Heart left ventricle (tissue), 13 donors: Measurements from ENCODE around the gene HJURP.

Experiments
- CTCF ChIP-seq, 12 donors: fragments of 200-600 bp; sonication (generic) in 4 of 12; IDR thresholded peaks; one replicate each; pipeline versions ENCODE4 v1.5.0 to v1.8.0; 2018 to 2022; ENCODE audit warnings: antibody characterized with exemption in 12 of 12, mild to moderate bottlenecking in 5 of 12
- POLR2A ChIP-seq, 2 donors: fragments of 450-650 bp; IDR thresholded peaks; one replicate each; pipeline ENCODE4 v1.6.1; 2017; ENCODE audit warnings: antibody characterized with exemption in 2 of 2, mild to moderate bottlenecking in 2 of 2, moderate library complexity in 2 of 2
- donor health status: ischemic (EF 13 %, LVEDD 7.1; RV severe dilation, severe dysfunction).
- donor health status: DM: no; HTN: yes; CAD: no.
- donor health status: DM: no; HTN: no; CAD: no.
- donor health status: ischemic (EF 25% LVEDD 6.9; RV normal size, moderate dysfunction).
- donor health status: ischemic (EF 25% LVEDD 5.7; RV mildly dilated, moderate dysfunction).
- donor health status: ischemic (EF 35%, LVEDD 5.7; RV mildly dilated, moderate dysfunction).
- donor health status: nonischemic (EF 11% LVEDD 7.7; RV severe dilation, severe dysfunction).
- donor health status: DM: yes; HTN: yes; CAD: no.
- donor health status: PGD.
- donor health status: ischemic (EF 29% LVEDD 5.4; RV normal size, mild dysfunction).
- donor health status: nonischemic (EF 23%, LVEDD 6.1; RV moderate dilation, normal function).

- TF ChIP-seq CTCF (IDR thresholded peaks at IDR 0.05) (no peak), POLR2A (IDR thresholded peaks at IDR 0.05) (no peak)
Observed at GRCh38 chr2:233828546-233829192, 25.7 kb downstream of the HJURP start.
